Midbrain (tissue), 1 donor: Measurements from ENCODE around the gene AFMID.

ENCODE experiments used
- DNase-seq: peaks from one replicate; lab custom pipeline; 2025; lab: John Stamatoyannopoulos, UW

The AFMID gene

DNA sequence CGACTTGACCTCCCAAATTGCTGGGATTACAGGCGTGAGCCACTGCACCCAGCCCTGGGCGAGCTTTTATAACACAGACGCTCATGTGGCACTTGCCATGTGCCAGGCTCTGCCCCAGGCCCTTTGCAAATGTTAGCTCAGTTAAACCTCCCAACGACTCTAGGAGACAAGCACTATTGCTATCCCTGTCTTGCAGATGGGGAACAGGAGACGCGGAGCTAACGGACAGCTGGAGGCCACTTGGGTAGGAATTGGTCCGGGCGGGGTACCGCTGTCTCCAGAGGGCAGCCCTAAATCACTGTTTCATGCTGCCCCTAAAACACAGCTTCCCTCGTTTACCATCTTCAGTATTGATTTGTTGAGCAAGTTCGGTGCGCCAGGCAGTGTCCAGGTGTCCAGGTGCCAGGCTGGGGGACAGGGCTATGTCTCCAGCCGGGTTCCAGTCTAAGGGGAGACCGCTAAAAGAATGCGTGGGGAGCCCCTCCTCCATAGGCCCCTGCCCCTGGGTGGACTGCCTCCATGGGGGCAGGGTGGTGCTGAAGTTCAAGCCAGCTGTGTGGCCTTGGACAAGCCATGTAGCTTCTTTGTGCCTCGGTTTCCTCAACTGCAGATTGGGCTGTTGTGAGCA is 68.0 kb downstream of the AFMID start:
- DNase-seq: no peak

DNA sequence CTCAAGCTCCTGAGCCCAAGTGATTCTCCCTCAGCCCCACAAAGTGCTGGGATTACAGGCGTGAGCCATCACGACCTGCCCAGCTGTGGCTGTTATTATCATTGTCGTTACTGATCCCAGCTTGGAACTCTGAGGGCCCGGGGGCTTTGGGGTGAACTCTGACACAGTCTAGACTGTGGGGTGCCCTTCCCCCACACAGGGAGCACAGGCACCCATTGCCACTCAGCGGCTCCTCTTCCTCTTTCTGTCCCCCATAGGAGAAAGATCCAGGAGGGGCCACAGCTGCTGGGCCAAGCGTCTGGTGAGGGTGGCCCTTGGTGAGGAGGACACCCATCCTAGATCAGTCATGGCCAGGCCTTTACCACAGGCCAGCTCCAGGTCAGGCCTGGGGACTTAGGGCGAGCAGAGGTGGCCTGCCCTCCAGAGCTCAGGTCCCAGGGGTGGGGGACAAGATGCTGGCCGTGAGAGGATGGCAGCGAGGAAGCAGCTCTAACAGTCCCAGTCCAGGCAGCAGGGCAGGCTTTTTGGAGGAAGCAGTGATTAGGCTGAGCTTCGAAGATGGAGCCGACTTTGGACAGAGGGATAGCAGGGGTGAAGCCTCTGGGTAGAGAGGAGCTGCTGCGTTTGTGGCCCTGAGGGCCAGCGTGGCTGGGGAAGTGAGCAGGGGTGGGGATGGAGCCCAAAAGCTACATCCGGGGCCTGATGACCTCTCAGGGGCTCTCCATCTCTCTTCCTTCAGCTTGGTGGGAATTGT is 69.0 kb downstream of the AFMID start:
- no peak for DNase-seq

DNA sequence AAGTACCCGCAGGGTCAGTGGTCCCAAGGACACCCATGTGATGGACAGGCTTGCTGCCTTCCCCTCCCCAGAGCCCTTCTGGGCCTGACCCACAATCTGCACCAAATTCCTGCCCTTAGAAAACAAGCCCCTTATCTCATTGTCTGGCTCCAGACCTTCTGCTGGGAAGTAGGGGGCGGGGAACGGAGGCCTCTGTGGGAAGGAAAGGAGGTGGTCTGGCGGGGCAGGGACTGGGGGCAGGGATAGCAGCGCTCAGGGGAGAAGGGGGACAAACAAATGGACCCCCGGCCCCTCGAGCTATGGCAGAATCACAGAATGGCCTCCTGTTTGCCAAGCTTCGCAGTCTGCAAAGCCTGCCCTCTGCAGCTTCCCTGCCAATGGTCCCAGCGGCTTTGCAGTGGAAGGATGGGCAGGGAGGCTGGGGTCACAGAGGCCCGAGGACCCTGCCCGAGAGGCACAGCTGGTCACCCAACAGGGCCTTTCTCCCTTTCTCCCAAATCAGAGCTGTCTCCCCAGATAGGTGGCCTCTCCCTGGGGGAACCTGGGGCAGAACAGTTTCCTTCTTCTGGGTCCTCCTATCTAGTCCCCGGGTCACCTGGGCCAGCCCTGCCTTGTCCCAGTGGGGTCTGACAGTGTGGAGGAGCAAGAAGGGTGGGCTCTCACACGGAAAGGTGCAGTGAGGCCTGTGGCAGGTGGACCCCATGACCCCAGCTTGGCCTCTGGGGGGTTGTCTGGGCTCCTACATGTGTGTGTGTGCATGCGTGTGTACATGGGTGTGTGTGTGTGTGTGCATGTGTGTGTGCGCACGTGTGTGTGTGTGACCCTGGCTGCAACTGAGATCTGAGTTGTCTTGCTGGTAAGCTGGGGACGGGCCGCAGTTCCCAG is 69.8 kb downstream of the AFMID start:
- no peak for DNase-seq
